ENCODE results near the gene ROCK2.

- no peak for TF ChIP-seq CTCF (IDR thresholded peaks at IDR 0.05)
- no peak for TF ChIP-seq POLR2AphosphoS2 (conservative IDR thresholded peaks at IDR 0.05; ENCODE audit: low read length)
- TF ChIP-seq CBX8 (IDR thresholded peaks at IDR 0.05): no peak
- no peak for TF ChIP-seq POLR2A (IDR thresholded peaks at IDR 0.05; ENCODE audit: low read length)
- no peak for TF ChIP-seq ZSCAN20 (CRISPR knock-in tag; IDR thresholded peaks at IDR 0.05)
- TF ChIP-seq HOXB5 (CRISPR knock-in tag; IDR thresholded peaks at IDR 0.05): no peak
- no peak for TF ChIP-seq RFX5 (IDR thresholded peaks at IDR 0.05)
- TF ChIP-seq KDM1A (IDR thresholded peaks at IDR 0.05; ENCODE audit: low read depth): no peak
- no peak for TF ChIP-seq TP53 (CRISPR knock-in tag; IDR thresholded peaks at IDR 0.05)
- TF ChIP-seq PHF8 (IDR thresholded peaks at IDR 0.05; ENCODE audit: borderline replicate concordance, low read depth): no peak
- TF ChIP-seq REST (IDR thresholded peaks at IDR 0.05): no peak
- TF ChIP-seq CBX2 (IDR thresholded peaks at IDR 0.05; ENCODE audit: borderline replicate concordance, low read depth): no peak
These were observed 166.4 kb downstream of the ROCK2 start for GRCh38 chr2:11177871-11178690.
